OCI-LY7 (cell line): ENCODE results near the gene USP44. TPM values are rescaled to one million over a fixed set of nuclear protein-coding genes. Genes with fewer than 3 reads are reported as not detected.
"Not testable (repeated sequence)": the region's sequence is repeated elsewhere in the genome, so short reads cannot be mapped to it uniquely, and the experiment has no call there.

ENCODE experiments used
- BruUV-seq: library from RNA; stranded (reverse); fragments of 400-500 nt; replicated peaks from 2 replicates; lab custom pipeline; 2021; lab: Mats Ljungman, UMichigan
- CTCF ChIA-PET: fragments of 300-600 bp; sonication (Branson Sonifier 250); formaldehyde crosslinking; loops from one replicate; lab custom pipeline; 2022; ENCODE audit warnings: antibody characterized with exemption; ENCODE audit not compliant: unreplicated experiment; lab: Charles Lee
- POLR2A ChIA-PET: fragments of 300-600 bp; sonication (Branson Sonifier 250); formaldehyde crosslinking; loops from one replicate; lab custom pipeline; 2022; ENCODE audit warnings: antibody characterized with exemption; lab: Charles Lee
- DNase-seq: peaks from one replicate; pipeline ENCODE4 v3.0.0-alpha.2; 2015; ENCODE audit warnings: low spot score
- H2AFZ ChIP-seq: fragments of 200-600 bp; sonication (generic), shearing (Covaris generic); 2 replicates; pipeline ENCODE4 v1.6.1; 2014; ENCODE audit warnings: mild to moderate bottlenecking, antibody characterized with exemption, low read length, moderate library complexity
- H3K27ac ChIP-seq: fragments of 200-600 bp; sonication (generic); 2 replicates; pipeline ENCODE4 v1.5.1; 2014; ENCODE audit warnings: mixed run types, low read depth, mild to moderate bottlenecking, moderate library complexity, low read length, inconsistent platforms; ENCODE audit not compliant: poor library complexity, severe bottlenecking
- H3K36me3 ChIP-seq: fragments of 200-600 bp; sonication (generic); 2 replicates; pipeline ENCODE4 v1.6.1; 2014; ENCODE audit warnings: mild to moderate bottlenecking, antibody characterized with exemption, low read length, moderate library complexity, mixed read lengths; ENCODE audit not compliant: insufficient read depth
- H3K4me1 ChIP-seq: fragments of 200-600 bp; sonication (generic); 2 replicates; pipeline ENCODE4 v1.5.1; 2014; ENCODE audit warnings: mild to moderate bottlenecking, low read length; ENCODE audit not compliant: insufficient read depth, poor library complexity, severe bottlenecking
- H3K4me2 ChIP-seq: fragments of 200-600 bp; sonication (generic); 2 replicates; pipeline ENCODE4 v1.6.1; 2014; ENCODE audit warnings: mild to moderate bottlenecking, low read length
- H3K4me3 ChIP-seq: fragments of 200-600 bp; sonication (generic); 2 replicates; pipeline ENCODE4 v1.5.1; 2014; ENCODE audit warnings: mild to moderate bottlenecking, low read depth, low read length; ENCODE audit not compliant: poor library complexity, severe bottlenecking
- H3K79me2 ChIP-seq: fragments of 200-600 bp; sonication (generic); 2 replicates; pipeline ENCODE4 v1.6.1; 2016; ENCODE audit warnings: low read depth, mild to moderate bottlenecking, low read length, moderate library complexity, mixed read lengths; ENCODE audit not compliant: insufficient read depth
- H3K9me2 ChIP-seq: fragments of 200-600 bp; sonication (generic); 2 replicates; pipeline ENCODE4 v1.6.1; 2016; ENCODE audit warnings: mild to moderate bottlenecking, low read length, mixed read lengths; ENCODE audit not compliant: insufficient read depth
- H3K9me3 ChIP-seq: fragments of 200-600 bp; sonication (generic); 2 replicates; pipeline ENCODE4 v1.6.1; 2014; ENCODE audit warnings: mild to moderate bottlenecking, mixed run types, low read length, mixed read lengths
- H4K20me1 ChIP-seq: fragments of 200-600 bp; sonication (generic); 2 replicates; pipeline ENCODE4 v1.6.1; 2014; ENCODE audit warnings: mild to moderate bottlenecking, antibody characterized with exemption, low read length, moderate library complexity, mixed read lengths; ENCODE audit not compliant: insufficient read depth
- EZH2phosphoT487 ChIP-seq: fragments of 200-600 bp; sonication (generic); IDR thresholded peaks from 2 replicates; pipeline ENCODE4 v1.6.1; 2018; ENCODE audit warnings: low read depth, borderline replicate concordance, mild to moderate bottlenecking, mixed run types, antibody characterized with exemption, low read length, moderate library complexity, mixed read lengths
- intact Hi-C: fragments of 100-400 bp; cut with micrococcal nuclease; formaldehyde crosslinking; loops from one replicate; pipeline ENCODE4 v1.10.0; 2022; ENCODE audit not compliant: unreplicated experiment
- total RNA-seq, 2 experiments: library from RNA; depleted of rRNA in 1 of 2; stranded (reverse); fragments of >200 nt in 1 of 2; shearing (Covaris generic) in 1 of 2; gene quantifications; 2 replicates each; pipeline ENCODE4 v1.2.3, GENCODE V29; 2014 to 2022
- TF ChIP-seq, protein P1 (sequence below): fragments of 200-600 bp; sonication (generic); conservative IDR thresholded peaks from 2 replicates; pipeline ENCODE4 v1.5.1; 2014; ENCODE audit warnings: mild to moderate bottlenecking, antibody characterized with exemption, low read length, moderate library complexity, mixed read lengths

Gene USP44
- total RNA-seq, 2 experiments from 2014 or later, result 3.4 to 8.6 TPM

GRCh38 chr12:95487024-95487423 is 64.3 kb downstream of the USP44 start:
- intact Hi-C loops, result no loop called here
- TF ChIP-seq EZH2phosphoT487, result no peak
- TF ChIP-seq, protein P1, sequence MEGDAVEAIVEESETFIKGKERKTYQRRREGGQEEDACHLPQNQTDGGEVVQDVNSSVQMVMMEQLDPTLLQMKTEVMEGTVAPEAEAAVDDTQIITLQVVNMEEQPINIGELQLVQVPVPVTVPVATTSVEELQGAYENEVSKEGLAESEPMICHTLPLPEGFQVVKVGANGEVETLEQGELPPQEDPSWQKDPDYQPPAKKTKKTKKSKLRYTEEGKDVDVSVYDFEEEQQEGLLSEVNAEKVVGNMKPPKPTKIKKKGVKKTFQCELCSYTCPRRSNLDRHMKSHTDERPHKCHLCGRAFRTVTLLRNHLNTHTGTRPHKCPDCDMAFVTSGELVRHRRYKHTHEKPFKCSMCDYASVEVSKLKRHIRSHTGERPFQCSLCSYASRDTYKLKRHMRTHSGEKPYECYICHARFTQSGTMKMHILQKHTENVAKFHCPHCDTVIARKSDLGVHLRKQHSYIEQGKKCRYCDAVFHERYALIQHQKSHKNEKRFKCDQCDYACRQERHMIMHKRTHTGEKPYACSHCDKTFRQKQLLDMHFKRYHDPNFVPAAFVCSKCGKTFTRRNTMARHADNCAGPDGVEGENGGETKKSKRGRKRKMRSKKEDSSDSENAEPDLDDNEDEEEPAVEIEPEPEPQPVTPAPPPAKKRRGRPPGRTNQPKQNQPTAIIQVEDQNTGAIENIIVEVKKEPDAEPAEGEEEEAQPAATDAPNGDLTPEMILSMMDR, result no peak
- Histone ChIP-seq H2AFZ (no peak overlapping the region), H3K9me3 (no peaks in the 10 kb centered on the region), H4K20me1 (no peaks in the 10 kb centered on the region), H3K36me3 (peaks cover 99% of the 10 kb centered on the region), H3K79me2 (peaks cover 82% of the 10 kb centered on the region), H3K27ac (no peak overlapping the region), H3K4me3 (no peak overlapping the region), H3K4me2 (no peak overlapping the region), H3K4me1 (no peaks in the 10 kb centered on the region), H3K9me2 (no peaks in the 10 kb centered on the region)
- POLR2A ChIA-PET, result interaction anchor here (0.5 to 3.0 kb wide), 3 partner anchors 10 to 136 kb away, joined by 4 to 14 read pairs (median 6); partner anchors contain the start of gene METAP2
- BruUV-seq, result no TSS peak
- DNase-seq, result no peak
- CTCF ChIA-PET, result no interaction called here

GRCh38 chr12:95484524-95484923 is 66.8 kb downstream of the USP44 start:
- H3K9me2 ChIP-seq, result no peaks in the 10 kb centered on the region
- intact Hi-C loops, result no loop called here
- H3K4me2 ChIP-seq, result no peak overlapping the region
- ChIA-PET POLR2A (interaction anchor here (3.0 kb wide), 1 partner anchor 10 kb away, joined by 14 read pairs; the partner anchor contains the start of gene METAP2), CTCF (no interaction called here)
- no peak overlapping the region for H3K4me3 ChIP-seq
- TF ChIP-seq, protein P1, result no peak
- no peak for TF ChIP-seq EZH2phosphoT487
- BruUV-seq, result no TSS peak
- peaks cover 16% of the 10 kb centered on the region for H3K4me1 ChIP-seq
- peaks cover 89% of the 10 kb centered on the region for H3K79me2 ChIP-seq
- no peak overlapping the region for H3K27ac ChIP-seq
- no peak overlapping the region for H2AFZ ChIP-seq
- H4K20me1 ChIP-seq, result peaks cover 18% of the 10 kb centered on the region
- H3K36me3 ChIP-seq, result peaks cover 99% of the 10 kb centered on the region
- no peak for DNase-seq
- H3K9me3 ChIP-seq, result no peaks in the 10 kb centered on the region

DNA sequence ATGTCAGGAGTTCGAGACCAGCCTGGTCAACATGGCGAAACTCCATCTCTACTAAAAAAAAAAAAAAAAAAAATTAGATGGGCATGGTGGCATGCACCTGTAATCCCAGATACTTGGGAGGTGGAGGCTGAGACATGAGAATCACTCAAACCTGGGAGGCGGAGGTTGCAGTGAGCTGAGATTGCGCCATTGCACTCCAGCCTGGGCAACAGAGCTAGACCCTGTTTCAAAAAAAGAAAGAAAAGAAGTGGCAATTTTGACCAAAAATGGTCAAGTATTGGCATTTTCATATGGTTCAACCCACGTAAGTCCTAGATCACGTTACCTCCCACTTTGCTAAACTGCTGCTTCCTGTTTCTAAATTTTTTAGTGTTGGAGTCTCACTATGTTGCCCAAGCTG is 68.7 kb downstream of the USP44 start:
- Histone ChIP-seq H4K20me1 (peaks cover 18% of the 10 kb centered on the region), H3K4me1 (peaks cover 34% of the 10 kb centered on the region), H3K79me2 (peaks cover 92% of the 10 kb centered on the region), H3K36me3 (peaks cover 99% of the 10 kb centered on the region)
- H3K4me3 ChIP-seq, H2AFZ ChIP-seq, BruUV-seq, DNase-seq, H3K4me2 ChIP-seq, H3K9me3 ChIP-seq, H3K9me2 ChIP-seq, intact Hi-C loops, H3K27ac ChIP-seq: not testable (repeated sequence)
- ChIA-PET CTCF (interaction anchor here (1.4 kb wide), 1 partner anchor 10 kb away, joined by 3 read pairs; no protein-coding TSS in a partner anchor), POLR2A (interaction anchor here (0.6 to 1.5 kb wide), 10 partner anchors 9 to 1831 kb away, joined by 3 to 8 read pairs (median 4); partner anchors contain the start of gene METAP2)
